Measurements from ENCODE around the gene TP53TG5. TPM values are rescaled to one million over a fixed set of nuclear protein-coding genes. Genes with fewer than 3 reads are reported as not detected.

The TP53TG5 gene
- total RNA-seq, 4 donors from 2014 or later = not detected

DNA sequence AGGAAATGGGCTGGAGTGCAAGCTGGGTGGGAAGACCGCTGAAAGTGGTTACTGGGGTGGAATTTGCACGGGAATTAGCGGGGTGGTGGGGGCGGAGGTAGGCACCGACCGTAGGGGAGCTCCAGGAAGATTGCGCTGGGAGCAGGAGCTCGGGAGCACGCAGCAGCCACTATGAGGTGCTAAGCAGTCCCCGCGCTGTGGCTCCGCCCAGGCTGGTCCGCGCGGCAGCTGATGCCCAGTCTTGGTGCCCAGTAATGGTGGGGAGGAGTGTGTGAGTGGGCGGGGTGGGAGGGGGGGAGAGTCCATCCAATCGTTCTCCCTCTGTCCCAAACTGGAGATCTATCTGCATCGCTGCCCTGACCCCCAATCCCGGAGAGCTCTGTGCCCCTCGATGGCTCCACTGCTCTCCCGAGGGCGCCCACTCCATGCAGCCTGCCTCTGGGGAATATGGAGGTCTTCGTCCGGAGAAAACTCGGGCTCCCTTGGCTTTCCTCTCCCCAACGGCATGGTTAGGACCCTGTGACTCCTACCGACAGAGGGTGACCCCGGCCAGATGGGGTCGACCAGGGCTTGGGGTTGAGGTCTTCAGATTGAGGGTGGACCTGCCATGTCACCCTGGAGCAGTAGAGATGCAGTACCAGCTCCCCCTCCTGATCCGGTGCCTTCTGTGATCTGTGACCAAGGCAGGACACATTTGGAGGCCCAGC, 5.3 kb downstream of the TP53TG5 start:
- no peak for DNase-seq
- Histone ChIP-seq H3K9me3 (no peaks in the 10 kb centered on the region), H3K27ac (peak overlapping the region; percentile 66 to 79 (median 73)), H3K4me1 (peaks cover 8 to 31% (median 13%) of the 10 kb centered on the region in 3 donors), H3K36me3 (peaks cover 2 to 35% (median 5%) of the 10 kb centered on the region in 3 donors), H3K4me3 (peak overlapping the region in 3 of 4 donors; percentile 50 to 65 (median 52)), H3K27me3 (no peaks in the 10 kb centered on the region)
- TF ChIP-seq, protein P1, sequence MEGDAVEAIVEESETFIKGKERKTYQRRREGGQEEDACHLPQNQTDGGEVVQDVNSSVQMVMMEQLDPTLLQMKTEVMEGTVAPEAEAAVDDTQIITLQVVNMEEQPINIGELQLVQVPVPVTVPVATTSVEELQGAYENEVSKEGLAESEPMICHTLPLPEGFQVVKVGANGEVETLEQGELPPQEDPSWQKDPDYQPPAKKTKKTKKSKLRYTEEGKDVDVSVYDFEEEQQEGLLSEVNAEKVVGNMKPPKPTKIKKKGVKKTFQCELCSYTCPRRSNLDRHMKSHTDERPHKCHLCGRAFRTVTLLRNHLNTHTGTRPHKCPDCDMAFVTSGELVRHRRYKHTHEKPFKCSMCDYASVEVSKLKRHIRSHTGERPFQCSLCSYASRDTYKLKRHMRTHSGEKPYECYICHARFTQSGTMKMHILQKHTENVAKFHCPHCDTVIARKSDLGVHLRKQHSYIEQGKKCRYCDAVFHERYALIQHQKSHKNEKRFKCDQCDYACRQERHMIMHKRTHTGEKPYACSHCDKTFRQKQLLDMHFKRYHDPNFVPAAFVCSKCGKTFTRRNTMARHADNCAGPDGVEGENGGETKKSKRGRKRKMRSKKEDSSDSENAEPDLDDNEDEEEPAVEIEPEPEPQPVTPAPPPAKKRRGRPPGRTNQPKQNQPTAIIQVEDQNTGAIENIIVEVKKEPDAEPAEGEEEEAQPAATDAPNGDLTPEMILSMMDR (IDR thresholded peaks at IDR 0.05) = no peak
- TF ChIP-seq POLR2A (IDR thresholded peaks at IDR 0.05) = no peak
- intact Hi-C loops (cut with DNase I) = no loop called here
- WGBS, 2 donors = 53 to 56% methylated on average over 16 to 19 of the region's 30 CpGs

DNA sequence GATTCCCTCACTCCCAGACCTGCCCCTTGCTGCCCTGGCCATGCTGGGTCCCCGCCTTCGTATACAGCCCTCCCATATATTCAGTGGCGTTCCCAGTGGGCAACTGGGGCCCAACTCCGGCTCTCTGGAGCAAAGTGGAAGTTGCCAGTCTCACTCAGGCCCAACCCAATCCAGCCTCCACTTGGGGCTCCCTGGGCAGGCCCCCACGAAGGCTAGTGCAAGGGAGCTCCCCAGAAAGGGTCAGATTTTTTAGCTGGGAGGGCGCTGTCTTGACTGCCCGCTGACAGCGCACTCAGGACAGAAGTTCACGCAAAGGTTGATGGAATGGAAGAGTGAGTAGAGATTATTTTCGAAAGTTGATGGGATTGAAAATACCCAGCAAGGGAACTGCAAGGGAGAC, 5.9 kb downstream of the TP53TG5 start:
- Histone ChIP-seq H3K9me3 (no peaks in the 10 kb centered on the region), H3K27me3 (no peaks in the 10 kb centered on the region), H3K4me3 (peak overlapping the region in 1 of 4 donors; percentile 65), H3K27ac (peak overlapping the region in 3 of 4 donors; percentile 36 to 77 (median 69)), H3K4me1 (peaks cover 8 to 37% (median 13%) of the 10 kb centered on the region in 3 donors), H3K36me3 (peaks cover 5 to 41% (median 7%) of the 10 kb centered on the region in 3 donors)
- no peak for TF ChIP-seq POLR2A (IDR thresholded peaks at IDR 0.05)
- TF ChIP-seq, protein P1 (IDR thresholded peaks at IDR 0.05) = no peak
- intact Hi-C loops (cut with DNase I) = no loop called here
- 85 to 92% methylated on average over 4 to 7 of the region's 10 CpGs for WGBS, 2 donors
- no peak for DNase-seq

DNA sequence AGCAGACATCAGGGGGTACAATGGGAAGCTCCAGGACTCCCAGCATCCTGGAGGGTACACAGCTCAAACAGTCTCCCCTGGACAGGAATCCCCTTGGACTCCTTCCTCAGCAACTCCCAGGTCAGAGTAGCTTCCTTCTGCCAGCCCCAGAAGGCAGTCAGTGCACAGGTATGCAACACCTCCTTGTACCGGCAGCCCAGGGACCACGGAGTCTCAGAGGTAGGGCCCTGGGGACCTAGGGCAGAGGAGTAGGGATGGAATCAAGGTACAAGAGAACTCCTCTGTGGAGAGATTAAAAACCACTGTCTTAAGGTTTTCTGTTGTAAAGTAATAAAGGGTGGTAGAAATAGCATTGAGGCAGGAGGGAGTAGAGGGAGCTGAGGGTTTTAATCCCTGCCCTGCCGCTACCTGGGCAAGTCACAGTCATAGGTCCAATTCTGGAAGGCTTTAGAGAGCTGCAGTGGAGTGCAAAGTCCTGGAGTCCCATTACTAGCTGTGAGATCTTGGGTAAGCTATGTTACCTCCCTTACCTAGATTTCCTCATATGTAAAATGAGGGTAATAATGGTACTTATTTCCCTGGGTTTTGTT, 7.5 kb downstream of the TP53TG5 start:
- 75 to 80% methylated on average over 2 of the region's 3 CpGs for WGBS, 2 donors
- intact Hi-C loops (cut with DNase I) = no loop called here
- Histone ChIP-seq H3K4me3 (no peak overlapping the region), H3K9me3 (no peaks in the 10 kb centered on the region), H3K36me3 (peaks cover 5 to 55% (median 16%) of the 10 kb centered on the region in 3 donors), H3K27ac (no peak overlapping the region), H3K4me1 (peaks cover 8 to 44% (median 14%) of the 10 kb centered on the region in 3 donors), H3K27me3 (no peaks in the 10 kb centered on the region)
- no peak for DNase-seq
- TF ChIP-seq, protein P1 (IDR thresholded peaks at IDR 0.05) = no peak
- TF ChIP-seq POLR2A (IDR thresholded peaks at IDR 0.05) = no peak

DNA sequence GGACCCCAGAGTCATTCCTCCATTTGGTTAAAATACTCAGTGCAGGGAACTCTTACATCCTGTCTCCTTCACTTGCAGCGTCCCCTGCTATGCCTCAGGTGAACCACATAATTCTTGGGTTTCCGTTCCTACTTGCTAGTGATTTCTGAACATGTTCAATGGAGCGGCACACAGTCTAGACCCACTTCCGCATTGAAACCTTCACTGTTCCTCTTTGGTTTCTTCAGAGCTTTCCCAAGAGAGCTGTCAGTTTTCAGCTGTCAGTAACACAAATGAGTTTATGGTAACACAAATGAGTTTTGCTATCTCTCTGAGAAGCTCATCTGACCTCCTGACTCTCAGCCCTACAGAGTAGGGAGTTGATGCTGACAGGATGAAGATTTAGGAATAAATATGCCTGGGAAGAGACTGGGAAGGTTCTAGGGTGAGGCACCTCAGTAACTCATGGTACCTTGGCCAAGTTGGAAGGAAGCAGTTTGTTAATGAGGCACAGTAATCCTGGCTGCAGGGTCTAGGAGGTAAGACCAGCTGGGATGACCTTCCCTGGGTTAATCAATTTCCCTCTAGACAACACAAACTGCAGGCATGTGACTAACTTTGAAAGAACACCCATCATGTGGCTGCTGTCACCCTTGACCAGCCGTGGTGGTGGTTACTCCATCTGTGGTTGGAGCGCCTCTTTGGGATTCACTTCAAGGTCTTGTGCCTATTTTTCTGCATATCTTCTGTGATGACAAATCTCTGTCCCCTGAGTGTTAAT, 9.7 kb downstream of the TP53TG5 start:
- Histone ChIP-seq H3K36me3 (peaks cover 0 to 55% (median 20%) of the 10 kb centered on the region in 3 donors), H3K4me1 (peaks cover 21 to 58% (median 24%) of the 10 kb centered on the region in 3 donors), H3K4me3 (no peak overlapping the region), H3K27ac (peak overlapping the region in 2 of 4 donors; percentile 22 to 44), H3K27me3 (no peaks in the 10 kb centered on the region), H3K9me3 (no peaks in the 10 kb centered on the region)
- intact Hi-C loops (cut with DNase I) = no loop called here
- TF ChIP-seq, protein P1 (IDR thresholded peaks at IDR 0.05) = no peak
- no peak for TF ChIP-seq POLR2A (IDR thresholded peaks at IDR 0.05)
- WGBS, 2 donors = 69 to 72% methylated on average over 6 of the region's 6 CpGs
- no peak for DNase-seq

Data from esophagus squamous epithelium (tissue), 5 donors.